H1 (cell line): ENCODE data around the gene BTBD7. TPM values are rescaled to one million over a fixed set of nuclear protein-coding genes. Genes with fewer than 3 reads are reported as not detected.

Experiments used
- CTCF ChIA-PET: fragments of 300-600 bp; sonication (Branson Sonifier 250); formaldehyde crosslinking; loops from one replicate; lab custom pipeline; 2021; ENCODE audit not compliant: partially characterized antibody; lab: Charles Lee
- POLR2A ChIA-PET: fragments of 300-600 bp; sonication (Branson Sonifier 250); formaldehyde crosslinking; loops from one replicate; lab custom pipeline; 2021; ENCODE audit warnings: inconsistent platforms; ENCODE audit not compliant: partially characterized antibody; lab: Charles Lee
- DNase-seq, 2 experiments: peaks; one replicate each; pipeline versions ENCODE4 v3.0.0 to v3.0.0-alpha.2; 2010 to 2022; ENCODE audit warnings: low spot score in 2 of 2, low read depth in 1 of 2, mixed read lengths in 1 of 2
- FAIRE-seq: peaks from 2 replicates; lab custom pipeline; 2011; peaks lifted over from hg19 to GRCh38; lab: Jason Lieb, UNC
- H2AFZ ChIP-seq: 2 replicates; pipeline ENCODE4 v1.8.1; 2012; ENCODE audit warnings: low read length, inconsistent platforms
- H2AK5ac ChIP-seq: 2 replicates; pipeline ENCODE4 v1.6.1; 2013; ENCODE audit warnings: low read depth, low read length
- H2BK120ac ChIP-seq: replicated peaks from 2 replicates; pipeline ENCODE3; 2013; ENCODE audit warnings: low read depth, low read length, inconsistent platforms
- H2BK12ac ChIP-seq: 2 replicates; pipeline ENCODE4 v1.6.1; 2013; ENCODE audit warnings: low read depth, low read length
- H2BK15ac ChIP-seq: 2 replicates; pipeline ENCODE4 v1.6.1; 2013; ENCODE audit warnings: low read length
- H2BK20ac ChIP-seq: 2 replicates; pipeline ENCODE4 v1.6.1; 2013; ENCODE audit warnings: low read length
- H2BK5ac ChIP-seq: 2 replicates; pipeline ENCODE4 v1.6.1; 2013; ENCODE audit warnings: low read depth, low read length
- H3K14ac ChIP-seq: 2 replicates; pipeline ENCODE4 v1.6.1; 2013; ENCODE audit warnings: inconsistent platforms; ENCODE audit not compliant: insufficient read length
- H3K18ac ChIP-seq: 2 replicates; pipeline ENCODE4 v1.6.1; 2013; ENCODE audit warnings: low read length; ENCODE audit errors: extremely low read depth
- H3K23ac ChIP-seq: 2 replicates; pipeline ENCODE4 v1.6.1; 2013; ENCODE audit warnings: inconsistent platforms; ENCODE audit not compliant: insufficient read length
- H3K23me2 ChIP-seq: 2 replicates; pipeline ENCODE4 v1.6.1; 2013; ENCODE audit warnings: low read depth, low read length
- H3K27ac ChIP-seq: 2 replicates; pipeline ENCODE4 v1.6.1; 2011; ENCODE audit warnings: low read depth, low read length, inconsistent platforms
- H3K27me3 ChIP-seq, 4 experiments: replicated peaks in 1 of 4; 1 replicate in 1 of 4; 2 replicates in 3 of 4; pipeline versions ENCODE4 v1.6.1 to v1.8.1; 2011 to 2013; ENCODE audit warnings: low read length in 3 of 4, mild to moderate bottlenecking in 3 of 4, inconsistent platforms in 2 of 4, mixed read lengths in 2 of 4, moderate library complexity in 1 of 4; ENCODE audit not compliant: control insufficient read depth in 3 of 4, insufficient read depth in 3 of 4; ENCODE audit errors: extremely low read depth in 1 of 4
- H3K36me3 ChIP-seq, 4 experiments: 2 replicates each; pipeline versions ENCODE4 v1.6.1 to v1.8.1; 2011 to 2013; ENCODE audit warnings: mild to moderate bottlenecking in 4 of 4, low read length in 3 of 4, moderate library complexity in 2 of 4, control low read depth in 1 of 4, inconsistent platforms in 1 of 4; ENCODE audit not compliant: insufficient read depth in 4 of 4, control insufficient read depth in 2 of 4
- H3K4ac ChIP-seq: replicated peaks from 2 replicates; pipeline ENCODE3; 2013; ENCODE audit warnings: low read length, low read depth, mixed read lengths, inconsistent platforms; ENCODE audit not compliant: insufficient read length
- H3K4me1 ChIP-seq, 4 experiments: replicated peaks in 1 of 4; 1 replicate in 1 of 4; 2 replicates in 3 of 4; pipeline versions ENCODE4 v1.6.1 to v1.8.1; 2011 to 2013; ENCODE audit warnings: low read length in 3 of 4, inconsistent platforms in 2 of 4, mixed read lengths in 1 of 4; ENCODE audit not compliant: insufficient read depth in 4 of 4, control insufficient read depth in 3 of 4
- H3K4me2 ChIP-seq, 2 experiments: 2 replicates each; pipeline versions ENCODE4 v1.6.1 to v1.8.1; 2011 to 2013; ENCODE audit warnings: low read depth in 2 of 2, low read length in 2 of 2, control low read depth in 1 of 2, inconsistent platforms in 1 of 2, mild to moderate bottlenecking in 1 of 2; ENCODE audit not compliant: insufficient read depth in 1 of 2
- H3K4me3 ChIP-seq, 4 experiments: fragments of 200-600, 300-600 bp in 1 of 4; sonication (generic), shearing (Covaris generic), sonication (Bioruptor Twin) in 1 of 4; 2 replicates each; pipeline versions ENCODE4 v1.5.1 to v1.8.1; 2011 to 2016; ENCODE audit warnings: low read length in 4 of 4, low read depth in 3 of 4, control low read depth in 2 of 4, inconsistent platforms in 2 of 4, mild to moderate bottlenecking in 2 of 4, mixed read lengths in 1 of 4, moderate library complexity in 1 of 4; ENCODE audit not compliant: insufficient read depth in 2 of 4; ENCODE audit errors: extremely low read depth in 1 of 4
- H3K56ac ChIP-seq: replicated peaks from 2 replicates; pipeline ENCODE3; 2013; ENCODE audit warnings: low read depth, mild to moderate bottlenecking, mixed read lengths, low read length, inconsistent platforms; ENCODE audit not compliant: insufficient read length
- H3K79me1 ChIP-seq: 2 replicates; pipeline ENCODE4 v1.6.1; 2013; ENCODE audit warnings: low read depth, low read length, control low read depth
- H3K79me2 ChIP-seq, 2 experiments: 2 replicates each; pipeline versions ENCODE4 v1.6.1 to v1.8.1; 2012 to 2013; ENCODE audit warnings: low read length in 2 of 2, mild to moderate bottlenecking in 2 of 2, inconsistent platforms in 1 of 2; ENCODE audit not compliant: insufficient read depth in 2 of 2, control insufficient read depth in 1 of 2
- H3K9ac ChIP-seq, 4 experiments: replicated peaks in 1 of 4; 1 replicate in 1 of 4; 2 replicates in 3 of 4; pipeline versions ENCODE4 v1.6.1 to v1.8.1; 2011 to 2013; ENCODE audit warnings: low read depth in 3 of 4, low read length in 3 of 4, control low read depth in 2 of 4, mild to moderate bottlenecking in 2 of 4, moderate library complexity in 2 of 4, inconsistent platforms in 1 of 4; ENCODE audit errors: extremely low read depth in 1 of 4
- H3K9me3 ChIP-seq, 2 experiments: 2 replicates each; pipeline versions ENCODE4 v1.6.1 to v1.8.1; 2012 to 2013; ENCODE audit warnings: mild to moderate bottlenecking in 2 of 2, moderate library complexity in 2 of 2, control low read depth in 1 of 2, inconsistent platforms in 1 of 2, low read depth in 1 of 2, low read length in 1 of 2, mixed read lengths in 1 of 2; ENCODE audit not compliant: insufficient read depth in 2 of 2
- H4K20me1 ChIP-seq, 2 experiments: replicated peaks in 1 of 2; 2 replicates each; pipeline versions ENCODE3 to v1.8.1; 2011 to 2013; ENCODE audit warnings: inconsistent platforms in 2 of 2, low read length in 2 of 2, mild to moderate bottlenecking in 1 of 2; ENCODE audit not compliant: insufficient read depth in 2 of 2, control insufficient read depth in 1 of 2
- H4K5ac ChIP-seq: 2 replicates; pipeline ENCODE4 v1.6.1; 2013; ENCODE audit warnings: low read length, low read depth, mixed read lengths, inconsistent platforms; ENCODE audit not compliant: insufficient read length
- H4K8ac ChIP-seq: 2 replicates; pipeline ENCODE4 v1.8.0; 2013; ENCODE audit warnings: mild to moderate bottlenecking, moderate library complexity, low read length, inconsistent platforms; ENCODE audit not compliant: insufficient read depth; ENCODE audit errors: extremely low read depth
- H4K91ac ChIP-seq: replicated peaks from 2 replicates; pipeline ENCODE3; 2013; ENCODE audit warnings: low read length, mixed read lengths, inconsistent platforms; ENCODE audit not compliant: insufficient read length
- PHF8 ChIP-seq: fragments of 200-600 bp; sonication (generic); conservative IDR thresholded peaks from 2 replicates; pipeline ENCODE4 v1.7.1; 2012; ENCODE audit warnings: low read depth, mild to moderate bottlenecking, inconsistent platforms, low read length, moderate library complexity
- SUZ12 ChIP-seq: fragments of 200-600 bp; sonication (generic); IDR thresholded peaks from 2 replicates; pipeline ENCODE4 v1.6.1; 2012; ENCODE audit warnings: mild to moderate bottlenecking, inconsistent platforms, low read length, moderate library complexity, mixed read lengths
- TCF12 ChIP-seq: IDR thresholded peaks from 2 replicates; pipeline ENCODE4 v1.6.1; 2011; ENCODE audit warnings: low read depth, mild to moderate bottlenecking, low read length
- WGBS, 2 experiments: shearing (Covaris generic) in 1 of 2; methylation state at CpG; one replicate each; pipeline versions ENCODE4 v1.1.6 to v1.1.7; 2013 to 2015; ENCODE audit warnings: low lambda C conversion rate in 2 of 2, mixed read lengths in 2 of 2, inconsistent platforms in 1 of 2, low coverage in 1 of 2, missing lambda C conversion rate in 1 of 2; ENCODE audit not compliant: insufficient replicate concordance in 2 of 2, insufficient coverage in 1 of 2, insufficient read length in 1 of 2; ENCODE audit errors: extremely low coverage in 1 of 2, missing lambda C conversion rate in 1 of 2; 5-methylcytosine and 5-hydroxymethylcytosine counted together
- polyA plus RNA-seq, 7 experiments: library from polyadenylated mRNA; depleted of rRNA in 3 of 7; stranded (reverse) in 5 of 7; unstranded in 2 of 7; fragments of >200 nt in 5 of 7; fragments of 200-250 nt in 2 of 7; gene quantifications; 1 replicate in 5 of 7; 2 replicates in 1 of 7; 4 replicates in 1 of 7; pipeline versions ENCODE4 v1.2.1 to v1.2.3, GENCODE V29; 2011 to 2013; ENCODE audit warnings: missing spikeins in 2 of 7, mixed read lengths in 2 of 7
- total RNA-seq: library from RNA; stranded (reverse); fragmentation: NEBNext Ultra II Directional; extraction: Animal tissue kit (Norgen Biotek cat#: 25700); gene quantifications from 2 replicates; pipeline ENCODE4 v1.2.1, GENCODE V29; 2021

Gene BTBD7
- total and polyA plus RNA-seq, 2 of the 8 experiments (the other 6 are each of a cell fraction or from before 2014, with no cell fraction given): 12.1 to 46.1 TPM

DNA sequence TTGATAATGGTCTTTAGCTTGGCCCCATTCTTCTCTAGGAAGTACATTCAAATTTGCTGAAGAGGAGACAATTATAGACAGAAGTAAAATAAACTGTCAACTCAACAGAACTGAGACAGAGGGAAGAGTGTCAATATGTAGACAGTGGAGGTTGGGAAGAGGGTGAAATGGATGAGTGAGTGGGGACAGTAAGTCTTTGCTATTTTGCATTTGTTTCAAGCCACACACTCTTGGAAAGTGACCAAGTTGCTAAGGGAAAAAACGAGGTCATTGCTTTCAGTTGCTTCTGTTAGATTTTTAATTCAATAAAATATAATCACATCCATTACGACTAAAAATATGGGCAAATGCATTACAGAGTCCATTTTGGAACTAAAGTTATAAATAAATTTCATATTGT is 47.8 kb downstream of the BTBD7 start:
- H2BK12ac ChIP-seq: no peak overlapping the region
- CTCF ChIA-PET: no interaction called here
- POLR2A ChIA-PET: no interaction called here
- no peak overlapping the region for H2AK5ac ChIP-seq
- no peaks in the 10 kb centered on the region for H3K79me2 ChIP-seq
- no peaks in the 10 kb centered on the region for H3K9me3 ChIP-seq
- H3K9ac ChIP-seq: no peak overlapping the region
- H3K4me2 ChIP-seq: no peak overlapping the region
- no peak overlapping the region for H3K14ac ChIP-seq
- H2BK15ac ChIP-seq: no peak overlapping the region
- no peak overlapping the region for H3K4ac ChIP-seq
- no peaks in the 10 kb centered on the region for H3K79me1 ChIP-seq
- peaks cover 1 to 2% of the 10 kb centered on the region in 2 experiments for H4K20me1 ChIP-seq
- no peak overlapping the region for H2BK5ac ChIP-seq
- H3K18ac ChIP-seq: no peak overlapping the region
- H2BK20ac ChIP-seq: no peak overlapping the region
- FAIRE-seq (no peak), DNase-seq (no peak)
- no peak overlapping the region for H3K27ac ChIP-seq
- H4K91ac ChIP-seq: no peak overlapping the region
- no peak overlapping the region for H3K56ac ChIP-seq
- H3K23me2 ChIP-seq: no peaks in the 10 kb centered on the region
- no peak overlapping the region for H3K4me3 ChIP-seq
- H3K36me3 ChIP-seq: peaks cover 0 to 4% (median 1%) of the 10 kb centered on the region in 4 experiments; a peak in 1 of 8 replicates
- no peaks in the 10 kb centered on the region for H3K27me3 ChIP-seq
- 76% methylated on average over 2 of the region's 2 CpGs; no CpG with 5 or more reads in 1 of the 2 experiments for WGBS, 2 experiments
- no peaks in the 10 kb centered on the region for H3K4me1 ChIP-seq
- no peak overlapping the region for H3K23ac ChIP-seq
- no peak overlapping the region for H2BK120ac ChIP-seq
- TF ChIP-seq PHF8: no peak
- no peak for TF ChIP-seq TCF12
- no peak for TF ChIP-seq SUZ12
- no peak overlapping the region for H4K8ac ChIP-seq
- H2AFZ ChIP-seq: no peak overlapping the region
- H4K5ac ChIP-seq: no peak overlapping the region
